NCI-H226 (cell line): ENCODE results near the gene HSPA1B.
"Not testable (repeated sequence)": the region's sequence is repeated elsewhere in the genome, so short reads cannot be mapped to it uniquely, and the experiment has no call there.

ENCODE experiments used
- DNase-seq: peaks from one replicate; pipeline ENCODE4 v3.0.0-alpha.2; 2015

The HSPA1B gene

GRCh38 chr6:31860349-31860748, 32.8 kb downstream of the HSPA1B start:
- no peak for DNase-seq

GRCh38 chr6:31861150-31861549, 33.6 kb downstream of the HSPA1B start:
- DNase-seq = no peak

GRCh38 chr6:31861919-31862343, 34.4 kb downstream of the HSPA1B start:
- DNase-seq = no peak

- DNase-seq = peak; percentile 100
These were observed 35.1 kb downstream of the HSPA1B start, which contains the start of gene NEU1 for GRCh38 chr6:31862344-31863235. Gene NEU1, minus strand, starts transcription at chr6:31862821. Its CDS starts 45 bp downstream, at chr6:31862776.

GRCh38 chr6:31864123-31864562, 36.6 kb downstream of the HSPA1B start:
- not testable (repeated sequence) for DNase-seq

GRCh38 chr6:31864818-31865204, 37.3 kb downstream of the HSPA1B start:
- DNase-seq = no peak

- DNase-seq = no peak
These were observed 37.9 kb downstream of the HSPA1B start for GRCh38 chr6:31865205-31866118.

- DNase-seq = not testable (repeated sequence)
These were observed 41.1 kb downstream of the HSPA1B start for GRCh38 chr6:31868658-31868971.

- no peak for DNase-seq
These were observed 41.8 kb downstream of the HSPA1B start for GRCh38 chr6:31869343-31869742.

- DNase-seq = no peak
These were observed 42.9 kb downstream of the HSPA1B start for GRCh38 chr6:31870385-31870921.

- no peak for DNase-seq
These were observed 43.6 kb downstream of the HSPA1B start for GRCh38 chr6:31871046-31871659.

- no peak for DNase-seq
These were observed 46.6 kb downstream of the HSPA1B start for GRCh38 chr6:31874084-31874670.

- no peak for DNase-seq
These were observed 47.5 kb downstream of the HSPA1B start for GRCh38 chr6:31874836-31875572.

- no peak for DNase-seq
These were observed 48.3 kb downstream of the HSPA1B start for GRCh38 chr6:31875877-31876276.

- no peak for DNase-seq
These were observed 48.8 kb downstream of the HSPA1B start for GRCh38 chr6:31876357-31876756.

- DNase-seq = no peak
These were observed 49.6 kb downstream of the HSPA1B start for GRCh38 chr6:31877125-31877650.

- no peak for DNase-seq
These were observed 50.2 kb downstream of the HSPA1B start for GRCh38 chr6:31877651-31878161.

- no peak for DNase-seq
These were observed 50.7 kb downstream of the HSPA1B start for GRCh38 chr6:31878222-31878621.

GRCh38 chr6:31878726-31879125, 51.2 kb downstream of the HSPA1B start, which contains the start of gene SLC44A4:
Gene SLC44A4, minus strand, starts transcription at chr6:31878997. Its CDS starts 17 bp downstream, at chr6:31878980.
- DNase-seq = no peak

GRCh38 chr6:31879143-31879542, 51.6 kb downstream of the HSPA1B start:
- DNase-seq = no peak
